ENCODE data around the gene CCDC171.
"Not testable (repeated sequence)": the region's sequence is repeated elsewhere in the genome, so short reads cannot be mapped to it uniquely, and the experiment has no call there.

Gene CCDC171

DNA sequence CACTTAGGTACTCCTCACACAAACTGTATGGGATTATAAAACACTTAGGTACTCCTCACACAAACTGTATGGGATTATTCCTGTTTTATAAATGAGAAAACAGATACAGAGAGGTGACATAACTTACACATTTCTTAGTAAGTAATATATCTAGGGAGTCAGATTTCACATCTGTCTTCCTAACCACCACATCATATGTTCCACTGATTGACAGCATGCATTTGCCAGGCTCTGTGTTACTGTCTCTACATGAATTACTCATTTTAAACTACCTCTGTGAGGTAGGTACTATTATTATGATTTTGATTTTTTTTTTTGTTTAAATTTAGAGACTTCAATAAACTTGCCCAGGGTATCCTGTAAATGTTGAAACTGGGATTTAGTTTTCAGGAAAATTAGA lies 232.7 kb downstream of the CCDC171 start:
- H3K4me1 ChIP-seq = no peaks in the 10 kb centered on the region
- no peak overlapping the region for H3K4me3 ChIP-seq (ENCODE audit: low read depth, low read length)
- no peak for DNase-seq
- H3K9me3 ChIP-seq = no peaks in the 10 kb centered on the region
- H3K27me3 ChIP-seq = no peaks in the 10 kb centered on the region
- no peaks in the 10 kb centered on the region for H3K36me3 ChIP-seq
- TF ChIP-seq, protein P1, sequence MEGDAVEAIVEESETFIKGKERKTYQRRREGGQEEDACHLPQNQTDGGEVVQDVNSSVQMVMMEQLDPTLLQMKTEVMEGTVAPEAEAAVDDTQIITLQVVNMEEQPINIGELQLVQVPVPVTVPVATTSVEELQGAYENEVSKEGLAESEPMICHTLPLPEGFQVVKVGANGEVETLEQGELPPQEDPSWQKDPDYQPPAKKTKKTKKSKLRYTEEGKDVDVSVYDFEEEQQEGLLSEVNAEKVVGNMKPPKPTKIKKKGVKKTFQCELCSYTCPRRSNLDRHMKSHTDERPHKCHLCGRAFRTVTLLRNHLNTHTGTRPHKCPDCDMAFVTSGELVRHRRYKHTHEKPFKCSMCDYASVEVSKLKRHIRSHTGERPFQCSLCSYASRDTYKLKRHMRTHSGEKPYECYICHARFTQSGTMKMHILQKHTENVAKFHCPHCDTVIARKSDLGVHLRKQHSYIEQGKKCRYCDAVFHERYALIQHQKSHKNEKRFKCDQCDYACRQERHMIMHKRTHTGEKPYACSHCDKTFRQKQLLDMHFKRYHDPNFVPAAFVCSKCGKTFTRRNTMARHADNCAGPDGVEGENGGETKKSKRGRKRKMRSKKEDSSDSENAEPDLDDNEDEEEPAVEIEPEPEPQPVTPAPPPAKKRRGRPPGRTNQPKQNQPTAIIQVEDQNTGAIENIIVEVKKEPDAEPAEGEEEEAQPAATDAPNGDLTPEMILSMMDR (IDR thresholded peaks at IDR 0.05; ENCODE audit: low read depth, low read length) = no peak

DNA sequence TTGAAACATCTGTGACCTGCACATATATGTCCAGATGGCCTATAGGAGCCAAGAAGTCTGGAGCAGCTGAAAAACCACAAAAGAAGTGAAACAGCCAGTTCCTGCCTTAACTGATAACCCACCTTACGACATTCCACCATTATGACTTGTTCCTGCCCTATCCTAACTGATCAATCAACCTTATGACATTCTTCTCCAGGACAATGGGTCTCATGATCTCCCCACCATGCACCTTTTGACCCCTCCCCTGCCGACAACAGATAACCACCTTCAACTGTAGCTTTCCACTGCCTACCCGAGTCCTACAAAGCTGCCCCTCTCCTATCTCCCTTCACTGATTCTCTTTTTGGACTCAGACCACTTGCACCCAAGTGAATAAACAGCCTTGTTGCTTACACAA lies 233.8 kb downstream of the CCDC171 start:
- Histone ChIP-seq H3K27me3 (no peaks in the 10 kb centered on the region), H3K36me3 (no peaks in the 10 kb centered on the region), H3K4me1 (no peaks in the 10 kb centered on the region), H3K9me3 (no peaks in the 10 kb centered on the region), H3K4me3 (ENCODE audit: low read depth, low read length) (no peak overlapping the region)
- TF ChIP-seq, protein P1 (IDR thresholded peaks at IDR 0.05; ENCODE audit: low read depth, low read length) = no peak
- no peak for DNase-seq

DNA sequence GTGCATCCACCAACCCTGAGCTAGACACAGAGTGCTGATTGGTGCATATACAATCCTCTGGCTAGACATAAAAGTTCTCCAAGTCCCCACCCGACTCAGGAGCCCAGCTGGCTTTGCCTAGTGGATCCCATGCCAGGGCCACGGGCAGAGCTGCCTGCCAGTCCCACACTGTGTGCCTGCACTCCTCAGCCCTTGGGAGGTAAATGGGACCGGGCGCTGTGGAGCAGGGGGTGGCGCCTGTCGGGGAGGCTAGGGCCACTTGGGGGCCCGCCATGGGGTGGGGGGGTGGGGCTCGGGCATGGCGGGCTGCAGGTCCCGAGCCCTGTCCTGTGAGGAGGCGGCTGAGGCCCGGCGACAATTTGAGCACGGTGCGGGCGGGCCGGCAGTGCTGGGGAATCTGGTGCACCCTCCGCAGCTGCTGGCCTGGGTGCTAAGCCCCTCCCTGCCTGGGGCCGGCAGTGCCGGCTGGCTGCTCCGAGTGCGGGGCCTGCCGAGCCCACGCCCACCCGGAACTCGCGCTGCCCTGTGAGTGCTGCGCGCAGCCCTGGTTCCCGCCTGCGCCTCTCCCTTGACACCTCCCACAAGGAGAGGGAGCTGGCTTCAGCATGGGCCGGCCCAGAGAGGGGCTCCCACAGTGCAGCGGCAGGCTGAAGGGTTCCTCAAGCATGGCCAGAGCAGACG lies 257.5 kb downstream of the CCDC171 start:
- H3K36me3 ChIP-seq; H3K4me3 ChIP-seq (ENCODE audit: low read depth, low read length); H3K4me1 ChIP-seq; H3K9me3 ChIP-seq; DNase-seq; H3K27me3 ChIP-seq: not testable (repeated sequence)

DNA sequence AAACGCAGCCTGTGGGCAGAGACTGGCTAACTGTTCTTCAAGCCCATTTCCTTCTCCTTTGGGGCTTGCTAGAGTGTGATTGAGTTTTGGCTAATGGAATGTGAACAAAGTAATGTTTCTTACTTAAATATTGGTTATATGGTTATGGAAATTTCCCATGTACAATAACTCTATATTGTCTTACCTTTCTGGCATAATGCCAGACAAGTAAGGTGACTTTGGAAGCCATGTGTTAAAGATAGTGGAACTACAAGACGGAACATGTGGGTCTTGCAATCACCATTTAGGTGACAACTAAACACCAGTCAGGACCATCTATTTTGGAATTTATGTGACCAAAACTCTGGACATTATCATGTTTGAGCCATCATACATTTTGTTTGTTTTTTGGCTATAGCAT lies 260.2 kb downstream of the CCDC171 start:
- no peak for DNase-seq
- H3K4me3 ChIP-seq (ENCODE audit: low read depth, low read length) = no peak overlapping the region
- H3K4me1 ChIP-seq = no peaks in the 10 kb centered on the region
- no peaks in the 10 kb centered on the region for H3K36me3 ChIP-seq
- TF ChIP-seq, protein P1 (IDR thresholded peaks at IDR 0.05; ENCODE audit: low read depth, low read length) = no peak
- no peaks in the 10 kb centered on the region for H3K9me3 ChIP-seq
- no peaks in the 10 kb centered on the region for H3K27me3 ChIP-seq

DNA sequence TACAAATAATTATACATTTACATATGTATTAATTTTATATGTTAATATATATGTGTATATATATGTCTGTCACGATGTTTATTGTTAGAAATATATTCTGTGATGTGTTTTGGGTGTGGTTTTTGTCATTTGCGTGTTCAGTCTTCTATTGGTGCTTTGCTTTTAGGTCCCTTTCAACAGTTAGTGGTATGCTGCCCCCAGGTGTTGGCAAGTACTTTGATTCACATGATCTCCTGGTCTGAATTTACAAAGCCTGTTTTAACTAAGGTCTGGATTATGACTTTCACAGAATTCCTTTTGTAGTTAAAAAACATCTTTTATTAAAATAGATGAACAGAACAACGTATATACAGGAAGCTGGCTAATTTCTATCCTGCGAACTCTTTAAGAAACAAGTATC lies 271.5 kb downstream of the CCDC171 start:
- DNase-seq = peak; percentile 21

DNA sequence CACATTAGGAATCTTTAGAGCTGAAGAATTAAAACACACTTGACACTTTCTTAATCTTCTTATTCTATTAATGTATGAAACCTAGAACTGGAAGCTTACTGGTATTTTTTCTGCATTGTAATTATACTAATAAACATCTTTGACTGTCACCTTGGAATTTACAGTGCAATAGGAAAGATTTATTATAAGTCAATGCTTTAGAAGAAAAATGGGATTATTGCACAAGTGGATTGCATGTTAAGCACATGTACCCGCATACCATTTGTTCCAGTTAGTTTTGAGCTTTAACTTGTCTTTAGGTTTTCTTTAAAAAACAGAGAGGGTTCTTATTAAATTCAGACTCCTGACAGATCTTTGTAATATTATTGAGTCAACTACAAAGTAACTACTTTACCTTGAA lies 278.5 kb downstream of the CCDC171 start:
- H3K4me3 ChIP-seq (ENCODE audit: low read depth, low read length) = no peak overlapping the region
- peaks cover 4% of the 10 kb centered on the region; the same call in 1 of the 2 replicates for H3K4me1 ChIP-seq
- TF ChIP-seq, protein P1 (IDR thresholded peaks at IDR 0.05; ENCODE audit: low read depth, low read length) = no peak
- no peaks in the 10 kb centered on the region; the same call in 1 of the 2 replicates for H3K27me3 ChIP-seq
- H3K9me3 ChIP-seq = no peaks in the 10 kb centered on the region
- no peaks in the 10 kb centered on the region for H3K36me3 ChIP-seq
- no peak for DNase-seq

More for the DNA sequence above, 271.5 kb downstream of the CCDC171 start:
- TF ChIP-seq, protein P1 (IDR thresholded peaks at IDR 0.05; ENCODE audit: low read depth, low read length) = peak; percentile 44
- Histone ChIP-seq H3K4me1 (no peaks in the 10 kb centered on the region), H3K4me3 (ENCODE audit: low read depth, low read length) (no peak overlapping the region), H3K9me3 (no peaks in the 10 kb centered on the region), H3K36me3 (no peaks in the 10 kb centered on the region), H3K27me3 (no peaks in the 10 kb centered on the region; the same call in 1 of the 2 replicates)

Measured in BE2C (cell line).